Adrenal gland (tissue), 12 donors: ENCODE data around the gene SIM2. TPM values are rescaled to one million over a fixed set of nuclear protein-coding genes. Genes with fewer than 3 reads are reported as not detected.
A peak's percentile ranks its signal among the peaks of the same experiment; 100 is the strongest.

Experiments
- DNase-seq, 7 donors: peaks; one replicate each; pipeline ENCODE4 v3.0.0-alpha.2; 2019 to 2020
- H3K27ac ChIP-seq, 5 donors: fragments of 200-600 bp; sonication (generic) in 4 of 5; 1 replicate in 3 of 5; 2 replicates in 2 of 5; pipeline versions ENCODE4 v1.5.1 to v1.8.0; 2016 to 2020; ENCODE audit warnings: mild to moderate bottlenecking in 1 of 5
- H3K27me3 ChIP-seq: fragments of 200-600 bp; 2 replicates; pipeline ENCODE4 v1.8.0; 2021
- H3K36me3 ChIP-seq, 2 donors: fragments of 200-600 bp; replicated peaks in 1 of 2; 1 replicate in 1 of 2; 2 replicates in 1 of 2; pipeline versions ENCODE4 v1.5.1 to v1.8.0; 2018 to 2022
- H3K4me1 ChIP-seq, 2 donors: fragments of 200-600 bp; replicated peaks in 1 of 2; 1 replicate in 1 of 2; 2 replicates in 1 of 2; pipeline versions ENCODE4 v1.5.1 to v1.8.0; 2018 to 2021
- H3K4me3 ChIP-seq, 4 donors: fragments of 200-600 bp; sonication (generic) in 3 of 4; one replicate each; pipeline ENCODE4 v1.5.1; 2016 to 2018
- H3K9me3 ChIP-seq, 3 donors: fragments of 200-600 bp; sonication (generic) in 1 of 3; replicated peaks in 1 of 3; 1 replicate in 2 of 3; 2 replicates in 1 of 3; pipeline versions ENCODE4 v1.5.1 to v1.8.0; 2016 to 2021
- POLR2A ChIP-seq, 2 donors: fragments of 450-650 bp; IDR thresholded peaks; one replicate each; pipeline ENCODE4 v1.6.1; 2017; ENCODE audit warnings: antibody characterized with exemption in 2 of 2, mild to moderate bottlenecking in 2 of 2, moderate library complexity in 1 of 2
- WGBS, 4 donors: extraction: QIAGEN DNeasy Blood & Tissue Kit in 2 of 4; methylation state at CpG; one replicate each; pipeline versions ENCODE4 v1.1.5 to v1.1.7; 2013 to 2017; 5-methylcytosine and 5-hydroxymethylcytosine counted together
- intact Hi-C, 2 donors: fragments of 100-400 bp; cut with DNase I; formaldehyde crosslinking; loops; one replicate each; pipeline versions ENCODE4 v1.14.1 to v1.15.0; 2022 to 2023
- polyA plus RNA-seq, 3 donors: library from polyadenylated mRNA; stranded (reverse); fragments of 200-250 nt in 2 of 3; fragments of 350-450 nt in 1 of 3; fragmentation: Illumina TruSeq in 1 of 3; extraction: RNeasy Lipid Tissue Mini Kit (QIAGEN cat#74804) in 1 of 3; gene quantifications; one replicate each; pipeline ENCODE4 v1.2.3, GENCODE V29; 2013 to 2014
- total RNA-seq, 9 donors: library from RNA; depleted of rRNA in 4 of 9; stranded (reverse); fragments of >200 nt in 4 of 9; fragments of 120-200 nt in 1 of 9; fragmentation: NEBNext Ultra II Directional in 1 of 9; extraction: Animal tissue kit (Norgen Biotek cat#: 25700) in 1 of 9; gene quantifications; one replicate each; pipeline versions ENCODE4 v1.1.0 to v1.2.4, GENCODE V29; 2013 to 2023
- TF ChIP-seq, protein P1 (sequence below), 6 experiments: fragments of 450-650 bp in 4 of 6; fragments of 200-600 bp in 2 of 6; sonication (generic) in 1 of 6; IDR thresholded peaks; 1 replicate in 5 of 6; 2 replicates in 1 of 6; pipeline versions ENCODE4 v1.5.1 to v1.8.0; 2016 to 2021; ENCODE audit warnings: antibody characterized with exemption in 6 of 6, mild to moderate bottlenecking in 2 of 6, moderate library complexity in 1 of 6
- donor health status: healthy with polysubstance abuse.
- donor health status: Bipolar disorder and iron deficiency.
- donor health status: DM: yes; HTN: yes; CAD: no.
- donor health status: DM: no; HTN: no; CAD: no.
- donor health status: DM: no; HTN: no; CAD: no.
- donor health status: DM: yes; HTN: yes; CAD: no.

SIM2 gene
- total and polyA plus RNA-seq, 12 donors: 0.03 to 0.55 (median 0.15) TPM; not detected in 5

DNA sequence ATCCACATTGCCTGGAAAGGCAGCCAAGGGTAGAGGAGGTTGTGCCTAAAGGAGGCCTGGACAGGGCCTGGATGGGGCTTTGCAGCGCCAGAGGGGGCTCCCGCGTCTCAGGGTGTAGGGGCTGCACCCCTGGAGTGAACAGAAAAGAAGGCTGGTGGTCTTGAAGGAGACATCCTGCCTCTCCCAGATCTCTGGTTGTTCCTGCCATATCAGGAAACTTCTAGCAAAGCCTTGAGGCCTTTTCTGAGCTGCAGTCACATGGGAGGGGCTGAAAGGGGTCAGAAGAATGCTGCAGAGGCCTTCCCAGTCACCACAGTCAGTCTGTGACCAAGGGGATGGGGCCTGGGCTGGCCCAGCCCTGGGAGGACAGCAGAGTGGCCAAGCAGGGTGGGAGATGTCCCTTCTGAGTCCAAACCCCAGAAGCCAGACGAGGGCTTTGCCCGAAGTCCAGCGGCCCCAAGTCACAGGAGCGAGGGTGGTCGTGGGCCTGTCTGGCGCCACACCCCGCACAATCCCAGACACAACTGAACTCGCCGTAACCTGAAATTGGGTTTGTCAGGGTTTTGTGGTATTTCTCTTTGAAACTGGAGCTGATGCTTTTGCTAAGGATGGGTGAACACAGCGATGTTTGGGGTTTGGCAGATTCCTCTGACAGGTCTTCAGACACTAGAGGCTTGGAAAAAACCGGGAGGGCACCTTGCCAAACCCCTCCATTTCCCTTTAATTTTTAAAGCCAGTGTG, 29.6 kb downstream of the SIM2 start:
- intact Hi-C loops: no loop called here
- no peak for TF ChIP-seq POLR2A (IDR thresholded peaks at IDR 0.05)
- TF ChIP-seq, protein P1, sequence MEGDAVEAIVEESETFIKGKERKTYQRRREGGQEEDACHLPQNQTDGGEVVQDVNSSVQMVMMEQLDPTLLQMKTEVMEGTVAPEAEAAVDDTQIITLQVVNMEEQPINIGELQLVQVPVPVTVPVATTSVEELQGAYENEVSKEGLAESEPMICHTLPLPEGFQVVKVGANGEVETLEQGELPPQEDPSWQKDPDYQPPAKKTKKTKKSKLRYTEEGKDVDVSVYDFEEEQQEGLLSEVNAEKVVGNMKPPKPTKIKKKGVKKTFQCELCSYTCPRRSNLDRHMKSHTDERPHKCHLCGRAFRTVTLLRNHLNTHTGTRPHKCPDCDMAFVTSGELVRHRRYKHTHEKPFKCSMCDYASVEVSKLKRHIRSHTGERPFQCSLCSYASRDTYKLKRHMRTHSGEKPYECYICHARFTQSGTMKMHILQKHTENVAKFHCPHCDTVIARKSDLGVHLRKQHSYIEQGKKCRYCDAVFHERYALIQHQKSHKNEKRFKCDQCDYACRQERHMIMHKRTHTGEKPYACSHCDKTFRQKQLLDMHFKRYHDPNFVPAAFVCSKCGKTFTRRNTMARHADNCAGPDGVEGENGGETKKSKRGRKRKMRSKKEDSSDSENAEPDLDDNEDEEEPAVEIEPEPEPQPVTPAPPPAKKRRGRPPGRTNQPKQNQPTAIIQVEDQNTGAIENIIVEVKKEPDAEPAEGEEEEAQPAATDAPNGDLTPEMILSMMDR (IDR thresholded peaks at IDR 0.05): no peak
- no peak for DNase-seq
- Histone ChIP-seq H3K36me3 (no peaks in the 10 kb centered on the region), H3K9me3 (no peaks in the 10 kb centered on the region), H3K4me1 (no peaks in the 10 kb centered on the region), H3K4me3 (no peak overlapping the region), H3K27me3 (peaks cover 3% of the 10 kb centered on the region), H3K27ac (no peak overlapping the region)
- WGBS, 4 donors: 78 to 91% (median 90%) methylated on average over 7 to 14 of the region's 14 CpGs

DNA sequence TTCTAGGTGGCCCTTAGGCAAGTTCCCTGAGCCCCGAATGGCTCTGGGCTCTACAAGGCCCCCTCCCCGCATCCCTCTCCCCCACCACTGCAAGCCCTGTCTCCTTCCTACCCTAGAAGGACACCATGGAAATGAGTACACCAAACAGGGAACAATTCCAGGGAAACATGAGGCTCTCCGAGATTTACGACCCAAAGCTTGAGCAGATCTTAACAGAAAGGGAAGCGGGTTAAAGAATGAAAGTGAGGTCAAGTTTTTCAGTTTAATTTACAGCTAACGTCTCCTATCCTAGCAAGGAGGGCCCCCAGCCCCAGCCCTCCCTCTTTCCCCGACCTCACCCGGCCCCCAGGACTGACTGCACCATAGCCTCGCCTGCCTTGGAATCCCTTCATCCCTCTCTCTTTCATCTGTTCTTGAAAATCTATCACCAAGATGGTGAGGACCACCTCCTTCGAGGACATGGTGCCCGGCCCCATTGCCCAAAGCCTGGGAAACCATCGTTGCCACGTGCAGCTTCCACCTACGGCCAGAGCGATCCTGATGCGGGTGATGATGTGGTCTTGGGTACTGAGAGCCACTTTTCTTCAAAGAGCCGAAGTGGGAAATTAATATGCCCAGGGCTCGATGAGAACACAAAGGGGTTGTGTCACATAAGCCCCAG, 30.5 kb downstream of the SIM2 start:
- no peak overlapping the region for H3K27ac ChIP-seq
- no peaks in the 10 kb centered on the region for H3K4me1 ChIP-seq
- H3K27me3 ChIP-seq: peaks cover 3% of the 10 kb centered on the region
- 77 to 80% (median 77%) methylated on average over 18 of the region's 18 CpGs for WGBS, 4 donors
- H3K36me3 ChIP-seq: no peaks in the 10 kb centered on the region
- H3K4me3 ChIP-seq: no peak overlapping the region
- no peaks in the 10 kb centered on the region for H3K9me3 ChIP-seq
- no peak for DNase-seq
- TF ChIP-seq, protein P1 (IDR thresholded peaks at IDR 0.05): no peak
- no peak for TF ChIP-seq POLR2A (IDR thresholded peaks at IDR 0.05)
- intact Hi-C loops: no loop called here

DNA sequence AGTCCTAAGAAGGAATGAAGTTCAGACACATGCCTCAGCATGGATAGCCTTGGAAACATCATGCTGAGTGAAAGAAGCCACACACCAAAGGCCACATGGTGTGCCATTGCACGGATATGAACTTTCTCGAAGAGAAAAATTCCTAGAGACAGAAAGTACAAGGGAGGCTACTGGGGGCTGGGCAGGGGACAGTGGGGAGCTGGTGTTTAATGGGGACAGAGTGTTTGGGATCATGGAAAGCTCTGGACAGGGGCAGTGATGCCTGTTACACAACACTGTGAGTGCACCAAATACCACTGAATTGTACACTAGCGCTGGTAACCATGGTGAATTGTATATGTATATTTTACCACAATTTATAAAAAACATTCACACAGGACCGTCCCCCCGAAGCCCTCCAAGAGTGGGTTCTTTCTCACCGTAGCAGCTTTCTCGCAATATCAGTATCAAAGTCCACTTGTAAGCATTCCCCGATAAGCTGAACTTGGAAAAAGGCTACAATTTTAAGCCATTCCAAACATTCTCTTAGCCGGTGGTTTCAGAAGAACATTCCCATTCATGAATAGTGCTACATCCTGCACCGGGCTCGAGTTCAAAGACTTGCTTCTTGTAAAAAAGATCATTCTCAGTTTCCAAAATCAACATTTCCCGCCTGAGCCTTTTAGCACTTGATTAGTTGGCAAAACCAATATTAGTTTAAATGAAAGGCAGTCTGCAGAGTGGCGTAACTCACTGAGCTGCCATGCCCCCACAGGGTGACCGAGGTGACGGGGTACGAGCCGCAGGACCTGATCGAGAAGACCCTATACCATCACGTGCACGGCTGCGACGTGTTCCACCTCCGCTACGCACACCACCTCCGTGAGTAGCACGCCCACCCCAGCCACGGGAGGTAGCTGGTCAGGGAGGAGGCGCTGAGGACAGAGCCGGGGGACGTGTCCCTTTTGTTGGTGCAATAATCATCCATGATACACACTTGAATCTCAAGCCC, 31.7 kb downstream of the SIM2 start:
- no peak overlapping the region for H3K4me3 ChIP-seq
- no peak for DNase-seq
- intact Hi-C loops: no loop called here
- WGBS, 4 donors: 75 to 85% (median 82%) methylated on average over 27 to 30 of the region's 30 CpGs
- H3K36me3 ChIP-seq: no peaks in the 10 kb centered on the region
- H3K4me1 ChIP-seq: no peaks in the 10 kb centered on the region
- no peaks in the 10 kb centered on the region for H3K9me3 ChIP-seq
- H3K27me3 ChIP-seq: peaks cover 12% of the 10 kb centered on the region
- no peak overlapping the region for H3K27ac ChIP-seq
- no peak for TF ChIP-seq POLR2A (IDR thresholded peaks at IDR 0.05)
- TF ChIP-seq, protein P1 (IDR thresholded peaks at IDR 0.05): no peak

DNA sequence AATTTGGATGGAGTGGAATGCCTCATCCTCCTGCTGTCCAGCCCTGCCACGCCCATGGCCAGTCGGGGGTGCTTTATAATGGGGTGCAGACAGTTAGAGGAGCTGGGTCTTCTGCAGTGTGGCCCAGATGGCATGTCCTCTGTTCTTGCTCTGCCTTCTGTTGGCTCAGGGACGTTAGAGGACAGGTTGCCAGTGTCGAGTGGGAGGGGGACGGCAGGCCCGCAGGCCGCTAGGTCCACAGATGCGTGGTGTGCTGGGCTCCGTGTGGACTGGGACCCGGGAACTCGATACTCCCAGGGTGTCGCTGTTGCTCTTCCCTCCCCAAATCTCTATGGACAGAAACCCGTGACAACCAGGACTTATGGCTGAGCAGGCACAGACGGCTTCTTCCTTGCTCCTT, 33.3 kb downstream of the SIM2 start:
- no peak overlapping the region for H3K4me3 ChIP-seq
- H3K27me3 ChIP-seq: peaks cover 18% of the 10 kb centered on the region
- 68 to 83% (median 73%) methylated on average over 7 to 14 of the region's 14 CpGs for WGBS, 4 donors
- TF ChIP-seq POLR2A (IDR thresholded peaks at IDR 0.05): no peak
- TF ChIP-seq, protein P1 (IDR thresholded peaks at IDR 0.05): no peak
- H3K36me3 ChIP-seq: no peaks in the 10 kb centered on the region
- H3K27ac ChIP-seq: no peak overlapping the region
- DNase-seq: peak in 1 of 7 donors; percentile 25
- H3K9me3 ChIP-seq: no peaks in the 10 kb centered on the region
- no peaks in the 10 kb centered on the region for H3K4me1 ChIP-seq
- intact Hi-C loops: no loop called here
